Mammary epithelial cell (primary cell): ENCODE data around the gene DPAGT1.

Experiments
- EZH2 ChIP-seq: IDR thresholded peaks from 2 replicates; pipeline ENCODE4 v1.6.1; 2012; ENCODE audit warnings: low read length, inconsistent platforms, borderline replicate concordance
- TF ChIP-seq, protein P1 (sequence below), 2 donors: IDR thresholded peaks in 1 of 2; conservative IDR thresholded peaks in 1 of 2; 2 replicates each; pipeline ENCODE4 v1.5.1; 2011 to 2012; ENCODE audit warnings: inconsistent platforms in 2 of 2, low read length in 2 of 2, mild to moderate bottlenecking in 2 of 2, control low read depth in 1 of 2, low read depth in 1 of 2; ENCODE audit not compliant: insufficient read depth in 1 of 2; ENCODE audit errors: extremely low read depth in 1 of 2

DNA sequence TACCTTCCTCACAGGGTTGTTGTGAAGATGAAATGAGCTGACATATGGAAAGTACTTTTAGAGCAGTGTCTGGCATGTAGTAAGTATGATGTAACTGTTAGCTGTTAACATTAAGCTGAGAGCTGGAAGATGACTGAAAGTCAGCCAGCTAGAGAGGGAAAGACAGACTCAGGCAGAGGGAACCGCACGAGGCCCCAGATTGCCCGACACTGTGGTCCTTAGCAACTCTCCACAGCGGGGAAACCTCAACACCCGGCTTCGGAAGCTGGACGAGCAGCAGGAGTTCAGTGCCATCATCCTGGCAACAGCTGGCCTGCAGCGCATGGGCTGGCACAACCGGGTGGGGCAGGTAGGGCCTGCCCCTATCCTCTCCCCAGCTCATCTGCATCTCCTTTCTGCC lies 10.5 kb downstream of the DPAGT1 start:
- TF ChIP-seq, protein P1, sequence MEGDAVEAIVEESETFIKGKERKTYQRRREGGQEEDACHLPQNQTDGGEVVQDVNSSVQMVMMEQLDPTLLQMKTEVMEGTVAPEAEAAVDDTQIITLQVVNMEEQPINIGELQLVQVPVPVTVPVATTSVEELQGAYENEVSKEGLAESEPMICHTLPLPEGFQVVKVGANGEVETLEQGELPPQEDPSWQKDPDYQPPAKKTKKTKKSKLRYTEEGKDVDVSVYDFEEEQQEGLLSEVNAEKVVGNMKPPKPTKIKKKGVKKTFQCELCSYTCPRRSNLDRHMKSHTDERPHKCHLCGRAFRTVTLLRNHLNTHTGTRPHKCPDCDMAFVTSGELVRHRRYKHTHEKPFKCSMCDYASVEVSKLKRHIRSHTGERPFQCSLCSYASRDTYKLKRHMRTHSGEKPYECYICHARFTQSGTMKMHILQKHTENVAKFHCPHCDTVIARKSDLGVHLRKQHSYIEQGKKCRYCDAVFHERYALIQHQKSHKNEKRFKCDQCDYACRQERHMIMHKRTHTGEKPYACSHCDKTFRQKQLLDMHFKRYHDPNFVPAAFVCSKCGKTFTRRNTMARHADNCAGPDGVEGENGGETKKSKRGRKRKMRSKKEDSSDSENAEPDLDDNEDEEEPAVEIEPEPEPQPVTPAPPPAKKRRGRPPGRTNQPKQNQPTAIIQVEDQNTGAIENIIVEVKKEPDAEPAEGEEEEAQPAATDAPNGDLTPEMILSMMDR (conservative IDR thresholded peaks at IDR 0.05 in 1 of 2, IDR thresholded peaks at IDR 0.05 in 1 of 2; ENCODE audit: extremely low read depth in 1 of 2, insufficient read depth in 1 of 2, low read depth in 1 of 2, low read length in 2 of 2) = no peak
- TF ChIP-seq EZH2 = no peak
